Stimulated activated CD4-positive, alpha-beta T cell treated with anti-CD3 and anti-CD28 coated beads, Interleukin-2, amount 100 ng/mL, for 48 hours (primary cell): ENCODE measurements around the gene HCK.
"Not testable (repeated sequence)": the region's sequence is repeated elsewhere in the genome, so short reads cannot be mapped to it uniquely, and the experiment has no call there.

Experiments
- DNase-seq, 2 donors: peaks; one replicate each; pipeline ENCODE4 v3.0.0-alpha.2; 2020

HCK gene

DNA sequence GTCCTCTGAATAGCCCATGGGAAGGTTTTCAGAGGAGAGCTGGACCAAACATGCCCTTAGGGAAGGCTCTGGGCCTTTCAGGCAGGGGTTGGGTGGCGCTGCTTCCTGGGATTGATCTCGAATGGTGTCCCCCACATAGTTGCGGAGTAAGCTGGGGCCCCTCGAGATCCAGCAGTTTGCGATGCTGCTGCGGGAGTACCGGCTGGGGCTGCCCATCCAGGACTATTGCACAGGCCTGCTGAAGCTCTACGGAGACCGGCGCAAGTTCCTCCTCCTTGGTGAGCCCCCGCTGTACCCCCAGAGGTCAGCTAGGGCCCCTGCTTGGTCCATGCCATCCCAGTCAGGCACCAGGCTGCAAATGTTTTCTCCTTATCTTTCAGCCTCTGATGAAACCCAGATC is 22.5 kb upstream of the HCK start:
- no peak for DNase-seq

DNA sequence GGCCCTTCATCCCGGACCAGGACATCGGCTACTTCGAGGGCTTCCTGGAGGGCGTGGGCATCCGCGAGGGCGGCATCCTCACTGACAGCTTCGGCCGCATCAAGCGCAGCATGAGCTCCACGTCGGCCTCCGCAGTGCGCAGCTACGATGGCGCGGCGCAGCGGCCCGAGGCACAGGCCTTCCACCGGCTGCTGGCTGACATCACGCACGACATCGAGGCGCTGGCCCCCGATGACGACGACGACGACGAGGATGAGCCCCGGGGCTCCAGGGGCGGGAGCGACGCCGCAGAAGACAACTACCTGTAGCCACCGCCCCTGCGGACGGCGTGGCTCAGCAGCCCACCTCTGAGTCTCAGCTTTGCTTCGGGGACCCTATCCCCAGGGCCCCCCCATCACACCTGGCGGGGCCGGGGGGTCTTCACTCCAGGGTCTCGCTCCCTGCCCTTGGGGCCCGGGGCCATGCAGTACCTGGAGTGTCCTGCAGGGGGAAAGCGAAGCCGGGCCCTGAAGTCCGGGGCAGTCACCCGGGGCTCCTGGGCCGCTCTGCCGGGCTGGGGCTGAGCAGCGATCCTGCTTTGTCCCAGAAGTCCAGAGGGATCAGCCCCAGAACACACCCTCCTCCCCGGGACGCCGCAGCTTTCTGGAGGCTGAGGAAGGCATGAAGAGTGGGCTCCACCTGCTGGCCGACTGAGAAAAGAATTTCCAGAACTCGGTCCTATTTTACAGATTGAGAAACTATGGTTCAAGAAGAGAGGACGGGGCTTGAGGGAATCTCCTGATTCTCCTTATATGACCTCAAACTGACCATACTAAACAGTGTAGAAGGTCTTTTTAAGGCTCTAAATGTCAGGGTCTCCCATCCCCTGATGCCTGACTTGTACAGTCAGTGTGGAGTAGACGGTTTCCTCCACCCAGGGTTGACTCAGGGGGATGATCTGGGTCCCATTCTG is 20.8 kb upstream of the HCK start:
- DNase-seq = peak; percentile 43 to 63

DNA sequence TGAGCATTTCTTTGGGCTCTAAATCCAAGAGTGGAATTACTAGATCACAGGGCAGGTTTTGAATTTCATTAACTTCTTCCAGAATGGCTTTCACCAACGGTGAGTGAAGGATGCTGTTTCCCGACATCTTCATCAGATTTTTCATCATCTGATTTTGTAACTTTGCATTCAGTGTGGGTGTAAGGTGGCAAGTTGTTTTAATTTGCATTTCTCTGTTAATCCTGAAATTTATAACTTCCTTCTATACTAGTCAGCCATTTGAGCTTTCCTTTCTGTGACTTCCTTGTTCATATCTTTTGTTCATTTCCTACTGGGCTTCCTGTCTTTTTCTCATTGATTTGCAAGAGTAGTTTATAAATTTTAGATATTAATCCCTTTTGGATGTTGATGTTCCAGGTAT is 18.7 kb upstream of the HCK start:
- no peak for DNase-seq

DNA sequence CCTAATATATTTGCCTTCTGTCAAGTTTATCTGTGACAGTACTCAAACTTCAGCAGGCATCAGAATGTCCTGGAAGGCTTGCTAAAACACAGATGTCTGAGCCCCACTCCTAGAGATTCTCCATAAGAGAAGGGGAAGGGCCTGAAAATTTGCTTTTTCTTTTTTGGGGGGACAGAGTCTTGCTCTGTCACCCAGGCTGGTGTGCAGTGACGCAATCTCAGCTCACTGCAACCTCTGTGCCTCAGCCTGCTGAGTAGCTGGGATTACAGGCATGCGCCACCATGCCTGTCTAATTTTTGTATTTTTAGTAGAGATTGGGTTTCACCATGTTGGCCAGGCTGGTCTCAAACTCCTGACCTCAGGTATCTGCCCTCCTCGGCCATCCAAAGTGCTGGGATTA is 18.3 kb upstream of the HCK start:
- DNase-seq = not testable (repeated sequence)

DNA sequence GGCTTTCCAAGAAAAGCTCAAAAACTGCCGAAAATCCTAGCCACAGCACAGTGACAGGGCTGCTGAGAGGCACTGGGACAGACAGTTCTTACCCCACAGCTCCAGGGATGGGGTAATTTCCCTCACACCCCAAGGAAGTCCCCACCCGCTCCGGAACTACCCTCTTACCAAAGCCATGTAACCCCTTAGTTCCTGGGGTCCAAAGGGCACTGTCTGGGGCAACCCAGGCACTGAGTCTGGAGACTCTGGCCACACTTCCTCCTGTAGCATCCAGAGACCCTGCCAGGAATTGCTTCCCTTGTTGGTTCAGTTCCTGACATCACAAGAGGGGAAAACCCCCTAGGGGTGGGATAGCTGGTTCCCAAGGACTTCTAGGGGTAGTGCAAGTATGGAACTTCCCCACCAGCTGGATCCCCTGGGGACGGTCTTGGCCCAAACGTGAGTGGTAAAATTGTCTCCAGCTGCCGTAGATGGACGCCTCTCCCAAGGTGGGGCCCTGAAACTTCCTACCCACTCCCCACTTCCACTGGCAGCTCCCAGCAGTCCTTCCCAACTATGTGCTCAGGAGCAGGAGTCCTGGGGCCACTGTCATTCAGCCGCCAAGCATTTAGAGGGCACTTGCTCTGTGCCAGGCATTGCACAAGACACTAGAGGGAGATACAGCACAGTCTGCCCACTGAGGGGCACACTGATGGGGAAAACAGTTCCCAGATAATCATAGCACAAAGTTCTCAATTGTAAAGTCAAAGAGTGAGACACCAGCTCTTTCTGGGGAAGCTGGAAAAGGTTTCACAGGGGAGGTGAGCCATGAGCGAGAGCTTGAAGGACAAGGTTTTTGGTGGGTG is 17.2 kb upstream of the HCK start:
- no peak for DNase-seq

DNA sequence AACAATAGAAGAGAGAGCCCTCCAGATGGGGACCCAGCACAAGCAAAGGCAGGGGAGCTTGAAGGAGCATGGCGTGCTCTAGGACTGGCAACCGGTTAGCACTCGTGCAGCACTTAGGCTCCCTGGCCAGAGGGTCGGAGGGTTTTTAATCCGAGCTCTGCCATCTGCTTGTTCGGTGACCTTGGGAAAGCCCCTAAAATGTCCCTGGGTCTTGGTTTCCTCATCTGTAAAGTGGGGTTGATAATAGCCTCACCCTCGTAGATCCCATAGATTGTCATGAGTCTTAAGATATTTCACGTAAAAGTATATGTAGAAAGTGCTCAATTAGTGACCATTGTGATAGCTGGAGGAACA is 16.6 kb upstream of the HCK start:
- DNase-seq = no peak

DNA sequence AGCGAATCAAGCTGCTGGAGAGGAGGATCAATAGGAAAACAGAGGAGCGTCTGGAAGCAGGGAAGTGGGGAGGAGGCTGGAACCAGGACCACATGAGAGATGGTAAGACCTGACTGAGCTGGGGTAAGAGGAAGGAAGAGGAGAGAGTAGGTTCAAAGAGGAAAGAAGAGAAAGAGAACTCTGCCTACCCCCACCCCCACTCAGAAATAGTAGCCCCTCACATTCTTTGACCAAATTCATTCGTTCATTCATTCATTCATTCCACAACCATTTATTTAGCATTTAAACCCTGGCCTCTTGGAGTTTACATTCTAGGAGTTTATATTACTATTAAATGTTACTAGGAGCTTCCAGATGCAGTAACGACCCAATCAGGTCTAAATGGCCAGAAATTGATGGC is 15.8 kb upstream of the HCK start:
- DNase-seq = no peak

DNA sequence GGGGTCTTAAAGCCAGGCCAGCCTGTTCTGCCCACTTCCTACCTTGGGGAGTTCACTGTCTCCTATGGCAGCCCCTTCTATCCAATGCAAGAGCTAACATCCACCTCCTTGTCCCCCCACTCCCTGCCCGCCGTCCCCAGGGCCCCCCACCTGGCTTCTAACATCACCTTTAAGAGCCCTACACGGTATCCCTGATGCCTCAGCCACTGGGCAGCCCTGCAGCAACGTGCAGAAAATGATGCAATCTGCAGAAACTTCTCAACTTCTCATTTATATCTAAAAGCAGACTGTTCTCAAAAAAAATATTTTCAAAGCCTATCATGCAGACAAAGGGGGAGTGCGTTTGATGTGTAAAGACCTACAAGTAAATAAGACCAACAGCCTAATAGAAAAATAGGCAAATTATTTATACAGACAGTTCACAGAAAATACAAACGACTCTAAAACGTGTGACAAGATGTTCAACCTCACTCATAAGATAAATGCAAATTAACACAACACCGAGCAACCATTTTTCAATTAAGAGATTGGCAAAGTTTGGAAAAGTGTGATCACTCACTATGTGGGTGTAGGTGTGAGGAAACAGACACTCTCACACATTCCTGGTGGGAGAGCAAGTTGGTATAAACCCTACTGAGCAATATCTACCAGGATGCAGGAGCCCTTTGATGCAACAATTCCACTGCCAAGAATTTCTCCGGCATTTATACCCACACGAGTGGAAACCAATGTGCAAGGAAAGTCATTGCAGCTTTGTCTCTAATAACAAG is 15.1 kb upstream of the HCK start:
- DNase-seq = no peak

DNA sequence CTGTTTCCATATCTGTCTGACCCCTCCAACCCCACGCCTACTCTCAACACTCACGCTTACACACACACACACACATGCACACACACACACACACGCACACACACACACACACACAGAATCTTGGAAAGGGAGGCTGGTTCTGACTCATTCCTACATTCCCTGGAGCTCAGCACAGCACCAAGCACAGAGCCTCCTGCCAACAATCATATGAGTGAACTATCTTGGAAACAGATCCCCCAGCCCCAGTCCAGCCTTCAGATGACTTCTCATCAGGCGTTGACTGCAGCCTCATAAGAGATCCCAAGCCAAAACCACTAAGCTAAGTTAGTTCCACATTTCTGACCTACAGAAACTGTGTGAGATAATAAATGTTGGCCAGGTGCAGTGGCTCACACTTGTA is 14.1 kb upstream of the HCK start:
- DNase-seq = no peak

DNA sequence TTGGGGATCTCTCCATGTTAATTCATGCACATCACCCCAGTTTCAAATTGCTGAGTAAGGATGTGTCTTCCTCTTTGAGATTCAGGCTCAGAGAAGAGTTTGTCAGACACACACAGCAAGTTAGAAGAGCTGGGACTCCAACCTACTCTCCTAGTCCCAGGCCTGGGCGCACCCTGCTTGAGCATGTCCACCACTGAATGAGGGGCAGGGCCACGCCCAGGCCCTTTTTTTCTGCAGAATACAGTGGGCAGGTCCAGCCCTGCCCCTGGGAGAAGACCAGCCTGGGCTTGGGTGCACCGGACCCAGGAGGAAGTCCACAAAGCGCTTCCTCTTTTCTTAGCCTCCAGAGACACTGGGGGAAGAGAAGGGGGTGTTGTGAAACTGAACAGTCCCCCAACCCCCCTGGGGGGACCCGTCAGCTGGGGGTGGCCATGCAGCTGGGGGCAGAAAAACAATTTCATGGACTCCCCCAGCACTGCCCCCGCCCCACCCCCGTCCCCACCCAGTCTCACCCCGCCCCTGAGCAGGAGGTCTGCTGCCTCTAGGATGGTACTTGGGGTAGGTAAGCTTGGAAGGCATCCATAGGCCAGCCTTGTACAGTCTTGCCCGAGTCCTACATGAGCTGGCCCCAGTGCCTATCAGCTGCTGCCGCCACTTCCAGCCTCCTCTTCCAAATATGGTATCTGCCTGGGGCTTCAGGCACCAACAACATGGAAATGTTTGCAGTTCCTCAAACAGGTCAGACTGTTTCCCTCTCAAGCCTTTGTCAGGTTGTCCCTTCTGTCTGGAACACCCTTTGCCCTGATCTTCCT is 11.7 kb upstream of the HCK start:
- no peak for DNase-seq

DNA sequence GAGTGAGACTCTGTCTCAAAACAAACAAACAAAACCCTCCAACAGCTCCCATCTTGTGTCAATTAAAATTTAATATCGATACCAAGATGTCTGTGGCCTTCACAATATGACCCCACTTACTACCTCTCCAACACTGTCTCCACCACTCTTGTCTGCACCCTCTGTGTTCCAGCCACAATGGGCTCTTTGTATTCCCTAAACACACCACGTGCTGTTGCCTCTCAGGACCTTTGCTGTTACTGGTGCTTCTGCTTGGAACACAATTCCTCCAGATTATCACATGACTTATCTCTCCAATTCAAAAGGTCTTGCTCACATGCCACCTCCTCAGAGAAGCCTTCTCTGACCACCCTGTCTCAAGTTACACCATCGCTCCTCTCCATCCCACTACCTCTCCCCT is 6.0 kb upstream of the HCK start:
- DNase-seq = no peak

DNA sequence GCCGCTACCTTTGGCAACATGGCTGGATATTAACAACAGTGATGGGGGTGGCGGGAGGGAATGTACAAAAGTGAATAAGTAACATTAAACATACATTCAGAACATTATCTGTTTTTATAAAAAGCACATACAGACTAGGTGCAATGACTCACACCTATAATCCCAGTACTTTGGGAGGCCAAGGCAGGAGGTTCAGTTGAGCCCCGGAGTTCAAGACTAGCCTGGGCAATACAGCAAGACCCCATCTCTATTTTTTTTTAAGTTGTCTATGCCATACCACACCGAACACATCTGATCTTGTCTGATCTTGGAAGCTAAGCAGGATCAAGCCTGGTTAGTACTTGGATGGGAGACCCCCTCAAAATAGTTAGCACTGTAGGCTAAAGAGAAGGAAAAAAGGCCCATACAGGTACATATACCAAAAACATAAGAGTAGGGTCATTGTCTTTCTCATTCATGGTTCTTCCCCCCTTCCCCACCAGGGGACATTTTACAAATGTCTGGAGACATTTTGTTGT is 1.7 kb upstream of the HCK start:
- no peak for DNase-seq

DNA sequence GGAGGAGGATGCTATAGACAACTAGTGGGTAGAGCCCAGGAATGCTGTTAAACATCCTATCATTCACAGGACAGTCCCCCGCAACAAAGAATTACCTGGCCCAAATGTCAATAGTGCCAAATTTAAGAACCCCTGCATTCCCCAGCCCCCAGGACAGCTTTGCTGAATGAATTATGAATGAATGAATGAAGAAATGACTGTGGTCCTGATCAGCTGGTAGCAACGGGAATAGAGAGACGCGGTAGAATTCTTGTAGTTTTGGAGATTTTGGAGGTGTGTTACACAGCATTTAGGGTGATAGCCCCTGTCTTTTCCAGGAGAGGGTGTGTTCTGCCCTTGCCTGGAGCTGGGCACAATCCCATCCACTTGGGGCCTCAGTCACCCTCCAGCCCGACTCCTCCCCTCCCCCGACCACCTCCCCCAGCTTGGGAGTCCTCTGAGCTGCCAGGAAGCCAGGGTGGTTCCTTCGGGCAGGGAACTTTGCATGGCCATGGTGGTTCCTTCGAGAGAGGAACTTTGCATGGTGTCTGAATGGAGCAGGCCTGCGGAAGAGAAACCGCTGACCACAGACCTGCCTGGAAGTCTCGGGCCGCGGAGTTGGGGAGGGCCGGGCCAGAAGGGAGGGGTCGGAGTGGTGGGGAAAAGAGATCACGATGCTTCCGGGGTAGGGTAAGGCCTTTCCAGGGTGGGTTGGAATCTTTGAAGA is 1.0 kb upstream of the HCK start:
- DNase-seq = no peak

DNA sequence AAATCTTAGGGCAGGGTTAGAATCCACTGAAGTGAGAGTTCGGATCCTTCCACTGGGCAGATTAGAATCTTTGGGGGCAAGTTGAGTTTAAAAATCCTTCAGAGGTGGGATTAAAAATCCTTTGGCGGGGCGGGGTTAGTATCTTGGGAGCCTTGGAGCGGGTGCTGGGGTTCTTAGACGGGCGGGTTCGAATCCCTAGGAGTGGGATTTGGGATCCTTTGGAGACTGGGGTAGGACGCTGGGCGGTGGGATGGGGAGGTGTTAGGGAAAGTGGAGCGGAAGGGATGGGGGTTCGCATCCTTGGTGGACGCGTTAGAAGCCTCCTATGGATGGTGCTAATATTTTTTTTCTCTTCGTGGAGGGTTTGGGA is 337 bp upstream of the HCK start:
- no peak for DNase-seq

DNA sequence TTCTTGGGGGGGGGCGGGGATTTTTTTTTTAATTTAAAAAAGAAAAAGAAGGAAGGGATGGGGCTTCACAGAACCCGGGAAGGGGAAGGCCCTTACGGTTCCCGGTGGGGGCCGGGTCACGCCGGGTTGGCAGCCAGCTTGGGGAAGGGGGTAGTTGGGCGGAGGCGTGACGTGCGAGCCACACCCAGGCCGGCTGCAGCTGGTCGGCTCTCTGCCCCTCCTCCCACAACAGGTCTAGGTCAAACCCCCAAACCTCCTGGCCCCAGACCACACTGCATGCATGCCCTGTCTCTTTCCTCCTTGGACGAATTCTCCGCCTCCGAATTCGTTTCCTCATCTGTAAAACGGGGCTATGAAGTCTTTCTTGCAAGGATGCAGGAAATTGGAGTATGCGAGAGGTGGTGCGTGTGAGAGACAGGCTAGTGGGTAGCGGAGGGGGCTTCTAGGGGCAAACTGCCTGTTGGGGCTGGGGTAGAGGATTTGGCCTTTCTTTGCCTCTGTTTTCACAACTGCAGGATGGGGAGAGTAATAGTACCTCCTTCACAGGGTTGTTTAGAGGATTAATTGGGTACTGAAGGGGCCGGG is 828 bp downstream of the HCK start:
- no peak for DNase-seq

DNA sequence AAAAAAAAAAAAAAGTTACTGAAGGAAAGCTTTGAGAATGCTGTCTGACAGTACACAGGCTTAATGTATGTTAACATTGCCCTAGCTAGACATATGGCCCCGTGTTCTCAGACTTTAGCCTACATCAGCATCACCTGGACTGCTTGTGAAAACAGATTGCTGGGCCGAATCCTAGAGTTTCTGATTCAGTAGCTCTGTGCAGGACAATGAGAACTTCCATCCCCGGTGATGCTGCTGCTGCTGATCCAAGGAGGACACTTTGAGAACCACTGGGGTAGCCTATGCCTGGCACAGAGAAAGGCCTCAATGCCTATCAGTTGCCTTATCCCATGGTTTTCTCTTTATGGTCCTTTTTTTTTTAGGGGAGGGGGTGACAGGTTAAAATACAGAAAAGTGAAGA is 1.6 kb downstream of the HCK start:
- no peak for DNase-seq

DNA sequence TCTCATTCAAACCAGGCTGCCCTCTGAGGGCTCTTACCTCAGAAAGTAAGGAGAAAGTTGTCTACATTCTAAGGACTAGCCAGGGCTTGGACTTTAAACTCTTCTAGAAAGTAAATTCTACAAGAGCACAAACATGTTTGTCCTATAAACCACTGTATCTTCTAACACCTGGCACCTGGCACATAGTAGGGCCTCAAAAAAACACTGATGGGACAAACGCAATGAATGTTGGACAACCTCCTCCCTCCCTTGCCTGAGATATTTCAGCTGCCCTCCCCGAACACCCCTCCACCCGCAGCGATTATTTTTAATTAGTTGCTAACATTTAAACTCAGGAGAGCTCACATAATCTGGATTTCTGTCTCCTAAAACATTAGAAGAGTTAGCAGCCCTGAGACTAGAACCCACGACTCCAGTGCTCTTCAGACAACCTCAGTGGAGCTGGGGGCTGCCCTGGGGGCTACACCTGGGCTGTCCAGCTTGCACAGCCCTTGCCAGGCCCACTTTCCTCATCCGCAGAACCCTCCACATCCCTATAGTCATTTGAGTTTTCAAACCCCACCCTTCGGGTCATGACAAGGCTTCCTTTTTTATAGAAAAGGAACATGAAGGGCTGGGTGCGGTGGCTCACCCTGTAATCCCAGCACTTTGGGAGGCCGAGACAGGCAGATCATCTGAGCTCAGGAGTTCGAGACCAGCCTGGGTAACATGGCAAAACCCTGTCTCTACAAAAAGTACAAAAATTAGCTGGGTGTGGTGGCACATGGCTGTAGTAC is 4.9 kb downstream of the HCK start:
- no peak for DNase-seq

DNA sequence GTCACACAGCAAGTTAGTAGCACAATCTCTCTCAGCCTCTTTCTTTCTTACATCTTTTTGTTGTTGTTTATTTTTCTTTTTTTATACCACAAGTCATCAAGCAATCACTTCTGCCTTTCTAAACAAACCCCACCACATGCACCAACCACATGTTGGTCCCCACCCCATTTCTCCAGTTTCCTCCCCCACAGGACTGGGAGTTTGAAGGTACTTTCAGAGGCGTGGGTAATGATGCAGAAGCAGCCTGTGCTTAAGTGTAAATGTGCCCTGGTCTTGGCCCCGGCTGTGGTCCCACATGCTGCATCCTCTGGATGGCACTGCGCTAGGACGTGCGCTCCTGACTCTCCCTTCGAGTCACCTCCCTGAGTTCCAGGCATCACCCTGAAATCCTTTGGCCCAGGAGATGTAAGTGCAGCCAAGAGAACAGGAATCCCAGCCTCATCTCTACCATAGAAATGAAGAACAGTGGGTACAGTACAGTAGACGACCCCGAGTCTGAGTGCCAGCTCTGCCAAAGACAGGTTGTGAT is 5.7 kb downstream of the HCK start:
- DNase-seq = no peak

DNA sequence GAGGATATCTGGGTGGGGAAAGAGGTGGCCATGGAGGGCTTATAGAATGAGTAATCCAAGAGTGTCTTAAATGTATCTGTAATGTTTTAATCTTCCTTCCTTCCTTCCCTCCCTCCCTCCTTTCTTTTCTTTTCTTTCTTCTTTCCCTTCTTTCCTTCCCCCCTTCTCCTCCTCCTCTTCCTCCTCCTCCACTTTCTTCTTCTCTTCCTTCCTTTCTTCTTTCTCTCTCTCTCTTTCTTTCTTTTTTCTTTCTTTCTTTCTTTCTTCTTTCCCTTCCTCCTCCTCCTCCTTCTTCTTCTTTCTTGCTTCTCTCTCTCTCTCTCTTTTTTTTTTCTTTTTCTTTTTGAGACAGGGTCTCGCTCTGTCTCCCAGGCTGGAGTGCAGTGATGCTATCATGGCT is 7.1 kb downstream of the HCK start:
- DNase-seq = no peak

DNA sequence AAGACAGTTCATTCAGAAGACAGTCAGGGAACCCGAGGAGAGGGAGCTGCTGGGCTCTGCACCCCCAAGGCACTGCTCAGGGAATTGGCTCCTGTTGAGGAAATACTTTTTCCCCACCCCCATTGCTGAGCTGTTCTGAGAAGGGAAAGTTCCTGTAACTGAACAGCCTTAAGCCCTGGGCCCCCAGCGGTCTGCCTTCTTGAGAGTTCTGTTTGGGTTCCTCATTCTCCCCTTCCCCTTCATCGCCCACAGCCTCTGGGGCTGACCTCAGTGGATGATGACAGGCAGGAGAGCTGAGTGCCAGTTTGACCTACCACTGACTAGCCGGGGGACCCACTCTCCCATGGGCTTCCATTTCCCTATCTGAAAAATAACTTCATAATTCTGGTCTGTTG is 10.7 kb downstream of the HCK start:
- DNase-seq = no peak
